ENCODE data around the gene TELO2. TPM values are rescaled to one million over a fixed set of nuclear protein-coding genes. Genes with fewer than 3 reads are reported as not detected.

Gene TELO2
- total RNA-seq, 4 donors from 2014 or later: 17.0 to 29.3 (median 21.4) TPM

GRCh38 chr16:1471569-1472194 lies 21.5 kb upstream of the TELO2 start:
- intact Hi-C loops (cut with DNase I): no loop called here
- Histone ChIP-seq H3K9me3 (no peaks in the 10 kb centered on the region), H3K27ac (peak overlapping the region in 3 of 4 donors; percentile 24 to 54 (median 35)), H3K4me1 (peaks cover 14 to 67% (median 34%) of the 10 kb centered on the region in 3 donors), H3K4me3 (no peak overlapping the region), H3K36me3 (peaks cover 0 to 8% (median 0%) of the 10 kb centered on the region in 3 donors), H3K27me3 (no peaks in the 10 kb centered on the region)
- no peak for DNase-seq
- TF ChIP-seq POLR2A (IDR thresholded peaks at IDR 0.05) (no peak), CTCF (IDR thresholded peaks at IDR 0.05) (no peak)
- 74 to 75% methylated on average over 24 to 25 of the region's 26 CpGs for WGBS, 2 donors

- no peak overlapping the region for H3K27ac ChIP-seq
- H3K36me3 ChIP-seq: peaks cover 0 to 3% (median 0%) of the 10 kb centered on the region in 3 donors
- no peaks in the 10 kb centered on the region for H3K9me3 ChIP-seq
- 53 to 77% methylated on average over 3 of the region's 3 CpGs for WGBS, 2 donors
- H3K4me1 ChIP-seq: peaks cover 14 to 57% (median 34%) of the 10 kb centered on the region in 3 donors
- H3K27me3 ChIP-seq: no peaks in the 10 kb centered on the region
- intact Hi-C loops (cut with DNase I): no loop called here
- no peak overlapping the region for H3K4me3 ChIP-seq
- TF ChIP-seq CTCF (IDR thresholded peaks at IDR 0.05) (no peak), POLR2A (IDR thresholded peaks at IDR 0.05) (no peak)
- no peak for DNase-seq
Measured at GRCh38 chr16:1472974-1473373, 20.2 kb upstream of the TELO2 start.

GRCh38 chr16:1474082-1474795 lies 18.9 kb upstream of the TELO2 start:
- 17 to 24% methylated on average over 17 of the region's 57 CpGs for WGBS, 2 donors

GRCh38 chr16:1474796-1475551 lies 18.2 kb upstream of the TELO2 start, which contains the start of gene CLCN7:
TSS of gene CLCN7 (minus strand) at chr16:1475028. CDS start at chr16:1474974, 54 bp downstream.
- H3K36me3 ChIP-seq: no peaks in the 10 kb centered on the region
- H3K4me3 ChIP-seq: peak within 1 kb of the TSS; percentile 66 to 93 (median 82)
- TF ChIP-seq POLR2A (IDR thresholded peaks at IDR 0.05) (peak in 3 of 4 donors; percentile 79 to 94 (median 94)), CTCF (IDR thresholded peaks at IDR 0.05) (peak in 2 of 6 experiments; percentile 9 to 42)
- 0% methylated on average over 15 of the region's 99 CpGs; no CpG with 5 or more reads in 1 of the 2 donors for WGBS, 2 donors
- peaks cover 14 to 54% (median 34%) of the 10 kb centered on the region in 3 donors for H3K4me1 ChIP-seq
- H3K27me3 ChIP-seq: no peaks in the 10 kb centered on the region
- H3K27ac ChIP-seq: peak within 1 kb of the TSS; percentile 83 to 96 (median 92)
- DNase-seq: peak; percentile 59
- H3K9me3 ChIP-seq: no peaks in the 10 kb centered on the region
- intact Hi-C loops (cut with DNase I): no loop called here

More at GRCh38 chr16:1474082-1474795, 18.9 kb upstream of the TELO2 start:
- Histone ChIP-seq H3K4me1 (peaks cover 14 to 57% (median 34%) of the 10 kb centered on the region in 3 donors), H3K27me3 (no peaks in the 10 kb centered on the region), H3K4me3 (peak overlapping the region; percentile 66 to 93 (median 82)), H3K27ac (peak overlapping the region; percentile 83 to 96 (median 92)), H3K36me3 (no peaks in the 10 kb centered on the region), H3K9me3 (no peaks in the 10 kb centered on the region)
- DNase-seq: no peak
- intact Hi-C loops (cut with DNase I): no loop called here
- TF ChIP-seq POLR2A (IDR thresholded peaks at IDR 0.05) (no peak), CTCF (IDR thresholded peaks at IDR 0.05) (no peak)

Measured in esophagus squamous epithelium (tissue), 5 donors.